ENCODE data around the gene FBF1.

DNA sequence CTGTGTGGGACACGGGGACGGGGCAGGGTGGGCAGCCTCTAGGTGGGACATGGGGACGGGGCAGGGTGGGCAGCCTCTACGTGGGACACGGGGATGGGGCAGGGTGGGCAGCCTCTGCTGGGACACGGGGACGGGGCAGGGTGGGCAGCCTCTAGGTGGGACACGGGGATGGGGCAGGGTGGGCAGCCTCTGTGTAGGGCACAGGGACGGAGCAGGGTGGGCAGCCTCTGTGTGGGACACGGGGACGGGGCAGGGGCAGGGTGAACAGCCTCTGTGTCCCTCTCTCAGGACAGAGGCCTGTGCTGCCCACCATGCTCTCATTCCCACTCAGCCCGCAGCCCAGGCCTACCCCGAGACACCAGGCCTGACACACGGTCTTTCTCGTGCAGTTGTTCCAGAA is 19.2 kb downstream of the FBF1 start:
- no peak for TF ChIP-seq SP1 (IDR thresholded peaks at IDR 0.05)
- no peak for TF ChIP-seq BHLHE40 (IDR thresholded peaks at IDR 0.05; ENCODE audit: borderline replicate concordance)
- no peak for TF ChIP-seq FOXM1 (IDR thresholded peaks at IDR 0.05; ENCODE audit: borderline replicate concordance)
- no peak for TF ChIP-seq SUZ12 (IDR thresholded peaks at IDR 0.05)
- no peak for TF ChIP-seq LEF1 (IDR thresholded peaks at IDR 0.05; ENCODE audit: borderline replicate concordance)
- no peak for TF ChIP-seq L3MBTL2 (conservative IDR thresholded peaks at IDR 0.05)
- TF ChIP-seq, protein P1, sequence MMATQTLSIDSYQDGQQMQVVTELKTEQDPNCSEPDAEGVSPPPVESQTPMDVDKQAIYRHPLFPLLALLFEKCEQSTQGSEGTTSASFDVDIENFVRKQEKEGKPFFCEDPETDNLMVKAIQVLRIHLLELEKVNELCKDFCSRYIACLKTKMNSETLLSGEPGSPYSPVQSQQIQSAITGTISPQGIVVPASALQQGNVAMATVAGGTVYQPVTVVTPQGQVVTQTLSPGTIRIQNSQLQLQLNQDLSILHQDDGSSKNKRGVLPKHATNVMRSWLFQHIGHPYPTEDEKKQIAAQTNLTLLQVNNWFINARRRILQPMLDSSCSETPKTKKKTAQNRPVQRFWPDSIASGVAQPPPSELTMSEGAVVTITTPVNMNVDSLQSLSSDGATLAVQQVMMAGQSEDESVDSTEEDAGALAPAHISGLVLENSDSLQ (IDR thresholded peaks at IDR 0.05): no peak
- no peak for TF ChIP-seq ZNF384 (IDR thresholded peaks at IDR 0.05)
- no peak for TF ChIP-seq TARDBP (IDR thresholded peaks at IDR 0.05)
- TF ChIP-seq FOXA1 (IDR thresholded peaks at IDR 0.05): no peak
- no peak for TF ChIP-seq FOXK2 (IDR thresholded peaks at IDR 0.05)
- TF ChIP-seq ELF4 (IDR thresholded peaks at IDR 0.05): no peak

All from HEK293T (cell line).